Loucy (cell line): ENCODE results near the gene BLCAP.

Source experiments
- CTCF ChIP-seq: fragments of 200-600 bp; sonication (generic); conservative IDR thresholded peaks from 2 replicates; pipeline ENCODE4 v1.5.1; 2014; ENCODE audit warnings: mild to moderate bottlenecking, antibody characterized with exemption, low read length
- EZH2phosphoT487 ChIP-seq: fragments of 200-600 bp; IDR thresholded peaks from 2 replicates; pipeline ENCODE4 v1.6.1; 2018; ENCODE audit warnings: antibody characterized with exemption, mild to moderate bottlenecking, moderate library complexity, borderline replicate concordance

GRCh38 chr20:37513779-37514359 lies 13.8 kb downstream of the BLCAP start:
- TF ChIP-seq CTCF (no peak), EZH2phosphoT487 (no peak)
